HG03439 (cell line): ENCODE measurements around the gene ZNF443.
"Not testable (repeated sequence)": the region's sequence is repeated elsewhere in the genome, so short reads cannot be mapped to it uniquely, and the experiment has no call there.

ENCODE experiments used
- ATAC-seq: cut with Tn5 transposase; IDR thresholded peaks from one replicate; pipeline ENCODE4 v1.9.1; 2021; ENCODE audit warnings: mild to moderate bottlenecking, moderate library complexity; ENCODE audit not compliant: unreplicated experiment

Gene ZNF443

GRCh38 chr19:12425236-12425887 is 15.5 kb downstream of the ZNF443 start:
- ATAC-seq, result no peak

DNA sequence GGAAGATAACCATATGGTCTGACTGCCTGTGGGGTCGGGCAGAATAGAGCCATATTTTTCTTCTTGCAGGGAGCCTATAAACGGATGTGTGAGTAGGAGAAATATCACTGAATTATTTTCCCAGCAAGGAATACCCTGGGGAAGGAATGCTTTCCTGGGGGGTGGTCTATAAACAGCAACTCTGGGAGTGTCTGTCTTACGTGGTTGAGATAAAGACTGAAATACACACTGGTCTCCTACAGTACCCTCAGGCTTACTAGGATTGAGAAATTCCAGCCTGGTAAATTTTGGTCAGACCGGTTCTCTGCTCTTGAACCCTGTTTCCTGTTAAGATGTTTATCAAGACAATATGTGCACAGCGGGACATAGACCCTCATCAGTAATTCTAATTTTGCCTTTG is 23.5 kb downstream of the ZNF443 start:
- ATAC-seq, result not testable (repeated sequence)

GRCh38 chr19:12411893-12412292 is 28.9 kb downstream of the ZNF443 start:
- ATAC-seq, result no peak

GRCh38 chr19:12400633-12401502 is 40.0 kb downstream of the ZNF443 start, which contains the start of gene ZNF799:
ZNF799 (minus strand) TSS chr19:12401271; CDS start chr19:12401070, 201 bp downstream.
- ATAC-seq, result peak; percentile 85

DNA sequence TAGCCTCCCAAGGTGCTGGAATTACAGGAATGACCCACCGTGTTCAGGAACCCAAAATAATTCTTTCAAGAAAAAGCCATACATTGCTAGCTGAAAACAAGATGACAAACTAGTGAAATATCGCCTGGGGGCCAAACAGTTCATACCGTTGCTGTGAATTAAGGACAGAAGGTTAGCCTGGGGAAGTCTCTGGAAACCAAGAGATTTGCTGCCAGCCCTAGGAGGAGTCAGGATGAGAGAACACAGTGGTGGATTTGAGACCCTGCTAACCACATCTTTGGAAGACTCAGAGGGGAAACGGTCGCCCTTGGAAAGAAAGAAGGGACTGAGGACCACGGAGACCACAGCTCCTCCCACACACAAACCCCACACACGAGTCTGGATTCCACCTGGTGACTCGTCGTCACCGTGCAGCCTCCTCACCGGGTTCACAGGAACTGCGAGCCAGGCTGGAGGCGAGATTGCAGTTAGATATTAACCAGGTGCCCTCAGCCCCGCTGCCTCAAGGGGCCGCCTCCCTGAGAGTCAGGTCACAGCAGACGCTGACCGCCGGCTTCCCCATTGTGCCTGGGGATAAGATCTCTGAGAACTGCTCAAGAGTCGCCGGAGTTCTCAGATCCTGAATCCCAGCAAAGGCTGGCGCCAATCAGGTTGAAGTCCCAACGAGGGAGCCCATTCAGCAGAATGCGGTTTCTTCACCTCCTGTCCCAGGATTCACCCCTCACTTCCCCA is 40.8 kb downstream of the ZNF443 start:
- ATAC-seq, result peak; percentile 39

- ATAC-seq, result not testable (repeated sequence)
Measured at GRCh38 chr19:12391148-12391547, 49.7 kb downstream of the ZNF443 start.

GRCh38 chr19:12386365-12386764 is 54.5 kb downstream of the ZNF443 start:
- ATAC-seq, result not testable (repeated sequence)

DNA sequence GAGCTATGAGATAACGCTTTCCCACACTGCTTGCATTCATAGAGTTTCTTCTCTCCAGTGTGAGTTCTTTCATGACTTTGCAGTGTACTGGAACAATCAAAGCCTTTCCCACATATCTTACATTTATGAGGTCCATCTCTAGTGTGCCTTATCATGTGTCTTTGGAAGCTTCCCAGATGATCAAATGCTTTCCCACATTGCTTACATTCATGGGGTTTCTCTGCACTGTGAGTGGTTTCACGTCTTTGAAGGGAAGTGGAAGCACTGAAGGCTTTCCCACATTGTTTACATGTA is 60.4 kb downstream of the ZNF443 start:
- no peak for ATAC-seq

- ATAC-seq, result no peak
Measured at GRCh38 chr19:12379732-12380443, 60.9 kb downstream of the ZNF443 start.
